HL-60 (cell line): ENCODE measurements around the gene TRABD.

Experiments used
- CTCF ChIP-seq: IDR thresholded peaks from one replicate; pipeline ENCODE4 v1.5.1; 2011; ENCODE audit warnings: low read length, control low read depth, inconsistent platforms; ENCODE audit not compliant: insufficient read depth
- GABPA ChIP-seq: IDR thresholded peaks from 2 replicates; pipeline ENCODE4 v1.6.1; 2012; ENCODE audit warnings: low read depth
- POLR2AphosphoS5 ChIP-seq: IDR thresholded peaks from 2 replicates; pipeline ENCODE4 v1.6.1; 2012; ENCODE audit warnings: low read depth

DNA sequence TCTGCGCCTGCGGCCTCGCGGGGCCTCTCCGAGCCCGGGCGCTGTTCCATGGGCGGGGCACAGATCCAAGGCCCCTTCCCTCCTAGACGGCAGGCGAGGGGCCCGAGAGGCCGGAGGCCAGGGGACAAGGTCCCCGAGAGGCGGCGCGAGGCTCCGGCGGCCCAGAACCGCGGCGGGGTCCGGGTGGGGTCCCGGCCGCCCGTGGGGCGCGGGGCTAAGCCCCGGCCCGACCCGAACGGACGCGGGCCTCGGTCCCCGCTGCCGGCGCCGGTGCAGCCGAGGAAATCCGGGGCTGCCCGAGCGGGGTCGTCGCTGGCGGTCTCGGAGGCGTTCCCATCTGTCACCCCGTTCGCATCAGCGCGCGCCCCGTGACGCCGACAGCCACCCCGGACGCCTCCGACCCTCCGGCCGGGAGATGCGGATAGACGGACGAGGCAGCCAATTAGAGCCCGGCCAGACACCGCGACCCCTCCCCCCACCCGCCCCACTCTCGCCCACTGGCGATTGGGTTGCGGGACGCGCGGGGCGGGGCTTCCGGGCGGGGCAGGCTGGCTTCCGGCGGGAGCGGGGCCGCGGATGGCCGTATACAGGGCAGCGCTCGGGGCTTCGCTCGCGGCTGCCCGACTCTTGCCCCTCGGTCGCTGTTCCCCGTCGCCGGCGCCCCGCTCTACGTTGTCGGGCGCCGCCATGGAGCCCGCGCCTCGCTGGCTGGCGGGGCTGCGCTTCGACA, 14.9 kb downstream of the TRABD start, which contains the start of gene SELENOO:
- TF ChIP-seq POLR2AphosphoS5 (no peak; the same call in 1 of the 2 replicates), CTCF (no peak), GABPA (peak; percentile 92)
